ENCODE data around the gene SEMA5B. TPM values are rescaled to one million over a fixed set of nuclear protein-coding genes. Genes with fewer than 3 reads are reported as not detected.

The SEMA5B gene
- polyA plus RNA-seq, 2 donors: 0.19 to 0.28 TPM

DNA sequence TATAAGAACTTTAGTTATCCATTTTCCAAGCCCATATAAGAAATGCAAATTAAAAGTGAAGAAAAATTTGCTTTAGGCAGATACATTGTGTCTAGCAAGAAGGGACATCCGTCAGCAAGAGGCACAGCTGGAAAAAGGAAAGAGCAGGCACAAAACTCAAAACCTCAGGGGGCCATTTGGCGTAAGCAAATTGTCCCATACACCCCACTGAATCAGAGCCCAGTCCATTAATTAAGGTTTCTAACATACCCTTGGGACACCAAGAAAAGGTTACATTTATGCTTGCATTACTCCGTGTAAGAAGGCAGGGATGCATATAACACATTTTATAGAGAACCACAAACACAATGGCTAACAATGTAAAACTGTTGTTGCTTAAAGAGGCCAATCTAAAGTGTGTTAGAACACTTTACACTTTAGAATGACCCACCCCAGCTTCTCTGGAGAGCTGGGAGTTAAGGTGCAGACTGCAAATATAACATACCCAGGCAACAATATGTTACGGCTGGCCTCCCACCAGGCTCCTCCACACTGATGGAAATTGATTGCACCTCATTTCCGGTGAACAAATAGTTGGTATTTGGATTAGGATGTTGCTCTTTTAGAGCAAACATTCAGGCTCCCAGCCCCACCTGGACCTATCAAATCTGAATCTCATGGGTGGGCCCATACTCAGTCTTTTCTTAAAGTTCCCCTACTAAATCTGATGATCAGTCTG, 23.2 kb downstream of the SEMA5B start:
- H3K4me1 ChIP-seq (ENCODE audit: control insufficient read depth in 2 of 2, insufficient read depth in 2 of 2, low read length in 1 of 2): no peaks in the 10 kb centered on the region
- 76 to 86% methylated on average over 5 of the region's 5 CpGs for WGBS, 2 donors
- H3K27me3 ChIP-seq (ENCODE audit: control insufficient read depth in 1 of 2, insufficient read depth in 2 of 2, low read length in 2 of 2): no peaks in the 10 kb centered on the region
- H3K27ac ChIP-seq (ENCODE audit: low read depth in 2 of 2, low read length in 1 of 2): no peak overlapping the region
- H3K36me3 ChIP-seq (ENCODE audit: control insufficient read depth in 2 of 2, insufficient read depth in 2 of 2, low read length in 1 of 2): no peaks in the 10 kb centered on the region
- no peak overlapping the region for H3K4me3 ChIP-seq (ENCODE audit: low read depth in 1 of 2, low read length in 2 of 2)
- H3K9me3 ChIP-seq (ENCODE audit: control insufficient read depth in 2 of 2, insufficient read depth in 1 of 2, low read depth in 1 of 2, low read length in 1 of 2): no peaks in the 10 kb centered on the region

DNA sequence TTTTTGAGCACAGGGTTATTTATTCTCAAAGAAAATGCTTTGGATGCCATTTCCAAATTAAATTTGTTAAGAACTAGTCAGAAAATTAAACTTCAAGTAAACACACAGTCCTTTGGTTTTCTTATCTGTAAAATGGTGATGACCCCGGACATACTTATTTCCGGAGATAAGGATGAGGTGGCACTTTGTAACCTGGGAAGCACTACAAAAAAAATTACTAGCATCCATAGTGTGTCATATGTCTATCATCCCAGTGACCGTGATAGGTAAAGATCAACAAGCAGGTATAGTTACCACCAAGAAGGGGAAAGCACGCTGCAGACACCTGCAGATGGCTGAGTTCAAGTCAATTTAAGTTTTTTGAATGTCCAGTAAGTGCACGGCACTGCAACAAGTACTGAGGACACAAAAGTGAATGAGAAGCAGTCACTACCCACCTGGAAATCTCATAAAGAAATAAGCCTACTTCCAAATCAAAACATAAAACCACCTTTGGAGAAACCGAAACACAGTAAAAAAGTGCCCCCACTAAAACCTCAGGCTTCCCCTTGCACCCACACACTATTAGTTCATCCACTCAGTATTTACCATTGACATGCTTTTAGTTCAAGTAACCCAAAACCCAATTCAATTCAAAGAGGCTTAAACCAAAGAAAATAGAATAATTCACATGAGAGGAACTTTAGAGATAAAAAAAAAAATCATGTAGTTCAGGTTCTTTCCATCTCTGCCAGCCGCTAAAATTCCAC, 24.6 kb downstream of the SEMA5B start:
- H3K27me3 ChIP-seq (ENCODE audit: control insufficient read depth in 1 of 2, insufficient read depth in 2 of 2, low read length in 2 of 2): no peaks in the 10 kb centered on the region
- no peaks in the 10 kb centered on the region for H3K36me3 ChIP-seq (ENCODE audit: control insufficient read depth in 2 of 2, insufficient read depth in 2 of 2, low read length in 1 of 2)
- no peaks in the 10 kb centered on the region for H3K4me1 ChIP-seq (ENCODE audit: control insufficient read depth in 2 of 2, insufficient read depth in 2 of 2, low read length in 1 of 2)
- H3K9me3 ChIP-seq (ENCODE audit: control insufficient read depth in 2 of 2, insufficient read depth in 1 of 2, low read depth in 1 of 2, low read length in 1 of 2): no peaks in the 10 kb centered on the region
- H3K27ac ChIP-seq (ENCODE audit: low read depth in 2 of 2, low read length in 1 of 2): no peak overlapping the region
- H3K4me3 ChIP-seq (ENCODE audit: low read depth in 1 of 2, low read length in 2 of 2): no peak overlapping the region
- 77 to 78% methylated on average over 7 of the region's 7 CpGs for WGBS, 2 donors

DNA sequence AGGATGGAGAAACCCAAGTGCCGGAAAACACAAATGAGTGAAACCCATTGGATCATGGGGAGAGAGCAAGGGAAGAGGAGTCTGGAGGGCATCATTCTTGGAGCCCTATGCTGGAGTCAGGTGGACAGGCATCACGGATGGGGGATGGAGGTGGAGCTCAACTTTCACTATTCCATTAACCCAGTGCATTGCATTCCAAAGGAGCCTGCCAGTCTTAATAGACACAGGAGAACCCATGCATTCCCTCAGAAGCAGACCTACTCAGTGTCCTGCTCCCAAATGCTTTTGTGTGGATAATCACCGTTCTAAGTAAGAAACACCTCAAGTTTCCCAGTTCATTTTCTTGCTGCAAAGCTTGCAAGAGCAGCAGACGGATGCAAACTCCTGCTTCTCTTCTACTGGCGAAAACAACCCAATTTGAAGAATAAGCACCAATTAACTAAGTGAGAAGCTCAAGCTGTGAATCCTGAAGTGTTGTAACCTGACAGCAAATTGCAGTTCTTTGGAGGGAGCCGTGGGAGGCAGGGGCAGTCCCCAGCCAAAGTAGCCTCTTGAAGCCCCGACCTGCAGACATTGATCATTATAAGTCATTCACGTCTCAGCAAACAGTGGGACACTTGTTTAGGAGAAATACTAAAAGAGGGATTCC, 25.3 kb downstream of the SEMA5B start:
- H3K4me3 ChIP-seq (ENCODE audit: low read depth in 1 of 2, low read length in 2 of 2): no peak overlapping the region
- H3K9me3 ChIP-seq (ENCODE audit: control insufficient read depth in 2 of 2, insufficient read depth in 1 of 2, low read depth in 1 of 2, low read length in 1 of 2): no peaks in the 10 kb centered on the region
- H3K27me3 ChIP-seq (ENCODE audit: control insufficient read depth in 1 of 2, insufficient read depth in 2 of 2, low read length in 2 of 2): no peaks in the 10 kb centered on the region
- no peaks in the 10 kb centered on the region for H3K4me1 ChIP-seq (ENCODE audit: control insufficient read depth in 2 of 2, insufficient read depth in 2 of 2, low read length in 1 of 2)
- no peaks in the 10 kb centered on the region for H3K36me3 ChIP-seq (ENCODE audit: control insufficient read depth in 2 of 2, insufficient read depth in 2 of 2, low read length in 1 of 2)
- no peak overlapping the region for H3K27ac ChIP-seq (ENCODE audit: low read depth in 2 of 2, low read length in 1 of 2)
- WGBS, 2 donors: 74 to 80% methylated on average over 8 of the region's 8 CpGs

DNA sequence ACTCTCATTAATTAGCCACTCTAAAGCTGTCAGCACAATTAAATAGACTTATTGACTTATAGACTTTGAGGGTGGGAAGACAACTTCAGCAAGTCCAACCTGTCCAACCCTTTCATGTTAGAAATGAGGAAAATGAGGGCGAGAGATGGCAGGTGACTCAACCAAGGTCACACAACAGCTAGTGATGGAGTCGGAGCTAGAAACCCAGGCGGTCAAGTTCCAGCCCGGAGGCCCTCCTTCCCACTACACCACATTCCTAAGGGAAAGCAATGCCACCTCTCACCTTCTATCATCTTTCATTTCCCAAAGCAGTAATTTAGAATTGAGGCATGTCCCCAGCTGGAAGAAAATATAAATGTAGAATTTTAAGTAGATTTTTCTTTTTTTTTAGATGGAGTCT, 28.7 kb downstream of the SEMA5B start:
- no peak overlapping the region for H3K4me3 ChIP-seq (ENCODE audit: low read depth in 1 of 2, low read length in 2 of 2)
- H3K27me3 ChIP-seq (ENCODE audit: control insufficient read depth in 1 of 2, insufficient read depth in 2 of 2, low read length in 2 of 2): no peaks in the 10 kb centered on the region
- H3K9me3 ChIP-seq (ENCODE audit: control insufficient read depth in 2 of 2, insufficient read depth in 1 of 2, low read depth in 1 of 2, low read length in 1 of 2): no peaks in the 10 kb centered on the region
- no peaks in the 10 kb centered on the region for H3K4me1 ChIP-seq (ENCODE audit: control insufficient read depth in 2 of 2, insufficient read depth in 2 of 2, low read length in 1 of 2)
- WGBS, 2 donors: 92 to 94% methylated on average over 4 of the region's 4 CpGs
- H3K27ac ChIP-seq (ENCODE audit: low read depth in 2 of 2, low read length in 1 of 2): no peak overlapping the region
- H3K36me3 ChIP-seq (ENCODE audit: control insufficient read depth in 2 of 2, insufficient read depth in 2 of 2, low read length in 1 of 2): no peaks in the 10 kb centered on the region

DNA sequence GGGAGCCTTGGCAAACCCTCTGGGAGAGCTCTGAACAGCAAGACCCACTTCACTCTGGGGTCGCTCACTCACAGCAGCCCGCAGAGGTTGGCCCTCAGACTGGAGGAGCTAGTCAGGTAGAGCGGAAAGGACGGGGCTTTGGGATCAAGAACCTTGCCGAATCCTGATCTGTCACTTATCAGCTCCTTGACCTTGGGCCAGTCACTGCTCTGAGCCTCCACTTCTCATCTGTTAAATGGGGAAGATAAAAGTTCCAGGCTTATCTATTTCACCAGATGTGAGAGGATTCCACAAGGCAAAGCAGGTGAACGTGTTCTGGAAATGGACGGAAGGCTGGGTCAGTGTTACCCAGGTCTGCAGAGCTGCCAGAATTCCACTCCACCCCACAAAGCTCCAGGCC, 29.4 kb downstream of the SEMA5B start:
- no peaks in the 10 kb centered on the region for H3K27me3 ChIP-seq (ENCODE audit: control insufficient read depth in 1 of 2, insufficient read depth in 2 of 2, low read length in 2 of 2)
- WGBS, 2 donors: 77 to 93% methylated on average over 7 of the region's 7 CpGs

DNA sequence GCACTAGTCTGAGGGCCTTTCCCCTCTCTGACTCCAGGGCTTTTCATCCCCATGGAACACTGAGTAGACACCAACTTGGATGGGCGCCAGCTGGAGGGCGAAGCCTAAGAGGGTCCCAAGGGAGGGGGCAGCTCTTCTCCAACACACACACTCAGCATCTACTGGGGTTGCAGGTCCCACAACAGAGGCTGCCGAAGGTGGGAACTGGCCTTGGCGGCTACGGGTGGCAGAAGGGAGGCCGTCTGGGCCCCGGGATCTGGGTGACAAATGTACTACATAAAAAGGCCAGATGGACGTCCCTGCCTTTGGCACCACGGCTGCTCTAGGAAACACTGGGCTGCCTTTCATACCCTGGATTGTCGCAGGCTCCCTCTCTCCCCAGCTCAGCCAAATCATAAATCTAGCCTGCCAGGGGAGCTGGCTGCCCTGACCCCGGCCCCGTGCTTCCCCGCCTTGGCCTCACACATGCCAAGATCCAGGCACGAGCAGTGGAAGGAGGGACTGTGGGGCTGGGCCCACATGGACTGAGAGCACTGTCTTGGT, 31.5 kb downstream of the SEMA5B start:
- Histone ChIP-seq H3K9me3 (ENCODE audit: control insufficient read depth in 2 of 2, insufficient read depth in 1 of 2, low read depth in 1 of 2, low read length in 1 of 2) (no peaks in the 10 kb centered on the region), H3K4me1 (ENCODE audit: control insufficient read depth in 2 of 2, insufficient read depth in 2 of 2, low read length in 1 of 2) (no peaks in the 10 kb centered on the region), H3K4me3 (ENCODE audit: low read depth in 1 of 2, low read length in 2 of 2) (no peak overlapping the region), H3K36me3 (ENCODE audit: control insufficient read depth in 2 of 2, insufficient read depth in 2 of 2, low read length in 1 of 2) (no peaks in the 10 kb centered on the region), H3K27me3 (ENCODE audit: control insufficient read depth in 1 of 2, insufficient read depth in 2 of 2, low read length in 2 of 2) (no peaks in the 10 kb centered on the region), H3K27ac (ENCODE audit: low read depth in 2 of 2, low read length in 1 of 2) (no peak overlapping the region)
- 65 to 71% methylated on average over 14 of the region's 14 CpGs for WGBS, 2 donors

More for the DNA sequence above, 29.4 kb downstream of the SEMA5B start:
- Histone ChIP-seq H3K4me1 (ENCODE audit: control insufficient read depth in 2 of 2, insufficient read depth in 2 of 2, low read length in 1 of 2) (no peaks in the 10 kb centered on the region), H3K9me3 (ENCODE audit: control insufficient read depth in 2 of 2, insufficient read depth in 1 of 2, low read depth in 1 of 2, low read length in 1 of 2) (no peaks in the 10 kb centered on the region), H3K27ac (ENCODE audit: low read depth in 2 of 2, low read length in 1 of 2) (no peak overlapping the region), H3K4me3 (ENCODE audit: low read depth in 1 of 2, low read length in 2 of 2) (no peak overlapping the region), H3K36me3 (ENCODE audit: control insufficient read depth in 2 of 2, insufficient read depth in 2 of 2, low read length in 1 of 2) (no peaks in the 10 kb centered on the region)

DNA sequence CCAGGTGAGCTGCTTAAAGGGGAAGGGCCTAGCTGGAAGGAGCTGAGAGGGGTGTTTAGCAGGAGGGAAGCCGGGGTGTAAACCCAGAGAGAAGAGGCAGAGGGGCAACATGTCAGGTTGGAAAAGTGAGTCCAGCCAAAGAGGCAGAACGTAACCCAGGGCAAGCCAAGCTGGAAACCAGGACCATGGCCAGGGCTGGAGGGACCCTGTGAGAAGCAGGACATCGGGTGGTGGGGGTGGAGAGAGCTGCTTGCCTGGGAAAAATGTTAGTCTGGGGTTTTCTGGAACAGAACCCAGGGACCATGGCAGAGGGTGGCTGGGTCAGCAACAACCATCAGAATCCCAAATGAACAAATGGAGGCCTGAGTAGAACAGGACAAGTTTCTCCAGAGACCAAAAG, 32.6 kb downstream of the SEMA5B start:
- Histone ChIP-seq H3K27me3 (ENCODE audit: control insufficient read depth in 1 of 2, insufficient read depth in 2 of 2, low read length in 2 of 2) (no peaks in the 10 kb centered on the region), H3K27ac (ENCODE audit: low read depth in 2 of 2, low read length in 1 of 2) (no peak overlapping the region), H3K9me3 (ENCODE audit: control insufficient read depth in 2 of 2, insufficient read depth in 1 of 2, low read depth in 1 of 2, low read length in 1 of 2) (no peaks in the 10 kb centered on the region), H3K36me3 (ENCODE audit: control insufficient read depth in 2 of 2, insufficient read depth in 2 of 2, low read length in 1 of 2) (no peaks in the 10 kb centered on the region), H3K4me3 (ENCODE audit: low read depth in 1 of 2, low read length in 2 of 2) (no peak overlapping the region), H3K4me1 (ENCODE audit: control insufficient read depth in 2 of 2, insufficient read depth in 2 of 2, low read length in 1 of 2) (no peaks in the 10 kb centered on the region)
- WGBS, 2 donors: 84 to 85% methylated on average over 3 of the region's 3 CpGs

DNA sequence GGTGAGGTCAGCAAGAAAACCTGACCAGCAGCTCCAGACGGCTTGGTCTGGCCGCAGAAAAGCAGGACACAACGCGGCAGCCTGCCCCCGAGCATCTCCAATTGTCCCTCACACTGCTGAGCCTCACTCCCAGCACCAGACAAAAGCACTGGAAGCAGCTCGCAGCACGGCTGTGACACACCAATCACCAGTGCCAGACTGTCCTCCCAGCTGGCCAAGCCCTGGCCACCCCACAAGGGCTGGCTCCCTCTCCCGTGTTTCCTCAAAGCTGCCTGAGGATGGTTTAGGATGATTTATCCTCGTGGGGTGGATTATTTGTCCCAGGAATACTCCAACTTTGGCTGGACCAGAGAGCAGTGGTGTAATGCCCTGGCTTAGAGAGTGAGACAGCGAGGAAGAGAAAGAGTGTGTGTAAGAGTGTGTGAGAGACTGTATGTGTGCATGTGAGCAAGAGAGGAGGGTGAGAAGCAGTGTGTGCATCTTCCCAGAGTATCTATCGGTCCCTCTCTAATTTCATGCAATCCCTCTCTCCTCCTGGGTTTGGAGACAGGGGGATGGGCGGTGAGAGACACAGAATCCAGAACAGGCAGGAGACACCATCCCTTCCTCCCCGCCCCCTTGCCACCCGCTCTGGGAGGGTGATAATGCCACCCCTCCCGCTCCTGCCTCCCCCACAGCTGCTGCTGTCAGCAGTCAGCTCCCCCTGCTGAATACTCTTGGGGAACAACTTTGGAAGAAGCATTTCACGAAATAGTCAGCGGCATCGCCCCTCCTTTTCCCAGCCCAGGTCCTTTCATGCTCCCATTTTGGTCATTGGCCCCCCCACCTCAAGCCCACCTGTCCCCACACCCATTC, 34.2 kb downstream of the SEMA5B start:
- Histone ChIP-seq H3K4me1 (ENCODE audit: control insufficient read depth in 2 of 2, insufficient read depth in 2 of 2, low read length in 1 of 2) (no peaks in the 10 kb centered on the region), H3K27me3 (ENCODE audit: control insufficient read depth in 1 of 2, insufficient read depth in 2 of 2, low read length in 2 of 2) (peaks cover 0 to 3% of the 10 kb centered on the region in 2 donors), H3K4me3 (ENCODE audit: low read depth in 1 of 2, low read length in 2 of 2) (no peak overlapping the region), H3K27ac (ENCODE audit: low read depth in 2 of 2, low read length in 1 of 2) (no peak overlapping the region), H3K36me3 (ENCODE audit: control insufficient read depth in 2 of 2, insufficient read depth in 2 of 2, low read length in 1 of 2) (no peaks in the 10 kb centered on the region), H3K9me3 (ENCODE audit: control insufficient read depth in 2 of 2, insufficient read depth in 1 of 2, low read depth in 1 of 2, low read length in 1 of 2) (peaks cover 0 to 2% of the 10 kb centered on the region in 2 donors)
- whole genome bisulfite sequencing, 2 donors: 41 to 45% methylated on average over 18 of the region's 18 CpGs

DNA sequence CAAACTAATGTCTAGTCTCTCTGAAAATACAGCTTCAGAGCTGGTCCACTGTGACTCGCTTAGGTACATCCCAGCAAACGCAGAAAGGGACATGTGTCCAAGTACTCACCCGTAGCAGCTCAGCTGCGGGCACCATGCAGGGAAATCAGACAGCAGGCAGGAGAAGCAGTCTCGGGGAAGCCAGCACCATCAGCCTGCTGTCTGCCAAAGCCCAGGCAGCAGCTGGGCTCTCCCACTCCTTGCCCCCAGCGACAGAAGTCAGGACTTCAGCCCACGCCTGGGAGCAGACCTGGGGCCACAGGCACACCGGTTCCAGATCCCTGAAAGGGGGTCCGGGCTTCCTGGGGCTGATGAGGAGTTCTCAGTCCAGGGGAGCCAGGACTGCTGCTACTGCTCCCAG, 34.9 kb downstream of the SEMA5B start:
- Histone ChIP-seq H3K4me3 (ENCODE audit: low read depth in 1 of 2, low read length in 2 of 2) (no peak overlapping the region), H3K4me1 (ENCODE audit: control insufficient read depth in 2 of 2, insufficient read depth in 2 of 2, low read length in 1 of 2) (no peaks in the 10 kb centered on the region), H3K36me3 (ENCODE audit: control insufficient read depth in 2 of 2, insufficient read depth in 2 of 2, low read length in 1 of 2) (no peaks in the 10 kb centered on the region), H3K9me3 (ENCODE audit: control insufficient read depth in 2 of 2, insufficient read depth in 1 of 2, low read depth in 1 of 2, low read length in 1 of 2) (peaks cover 0 to 2% of the 10 kb centered on the region in 2 donors), H3K27ac (ENCODE audit: low read depth in 2 of 2, low read length in 1 of 2) (no peak overlapping the region), H3K27me3 (ENCODE audit: control insufficient read depth in 1 of 2, insufficient read depth in 2 of 2, low read length in 2 of 2) (peaks cover 0 to 3% of the 10 kb centered on the region in 2 donors)
- 59 to 65% methylated on average over 9 of the region's 9 CpGs for WGBS, 2 donors
